Tibial nerve (tissue), 4 donors: ENCODE measurements around the gene KCTD16. TPM values are rescaled to one million over a fixed set of nuclear protein-coding genes. Genes with fewer than 3 reads are reported as not detected.

Source experiments
- DNase-seq, 2 donors: peaks; one replicate each; pipeline ENCODE4 v3.0.0-alpha.2; 2019; ENCODE audit warnings: low spot score in 2 of 2
- H3K27ac ChIP-seq, 4 donors: fragments of 200-600 bp; sonication (generic) in 3 of 4; one replicate each; pipeline ENCODE4 v1.5.1; 2017 to 2019; ENCODE audit warnings: mild to moderate bottlenecking in 1 of 4
- H3K27me3 ChIP-seq, 2 donors: fragments of 200-600 bp; sonication (generic) in 1 of 2; one replicate each; pipeline versions ENCODE4 v1.5.1 to v1.6.0; 2017 to 2019
- H3K36me3 ChIP-seq, 3 donors: fragments of 200-600 bp; sonication (generic); one replicate each; pipeline ENCODE4 v1.5.1; 2018 to 2019
- H3K4me1 ChIP-seq, 4 donors: fragments of 200-600 bp; sonication (generic) in 3 of 4; one replicate each; pipeline ENCODE4 v1.5.1; 2017 to 2019
- H3K4me3 ChIP-seq, 4 donors: fragments of 200-600 bp; sonication (generic) in 3 of 4; one replicate each; pipeline ENCODE4 v1.5.1; 2017 to 2019; ENCODE audit warnings: mild to moderate bottlenecking in 1 of 4, moderate library complexity in 1 of 4
- H3K9me3 ChIP-seq, 4 donors: fragments of 200-600 bp; sonication (generic) in 3 of 4; one replicate each; pipeline ENCODE4 v1.5.1; 2017 to 2019
- EP300 ChIP-seq, 2 donors: sonication (generic); formaldehyde crosslinking; IDR thresholded peaks; one replicate each; pipeline ENCODE4 v1.6.1; 2017; ENCODE audit warnings: antibody characterized with exemption in 2 of 2, mild to moderate bottlenecking in 1 of 2
- POLR2A ChIP-seq, 2 donors: fragments of 450-650 bp; IDR thresholded peaks; one replicate each; pipeline ENCODE4 v1.6.1; 2017; ENCODE audit warnings: antibody characterized with exemption in 2 of 2, mild to moderate bottlenecking in 2 of 2, moderate library complexity in 2 of 2
- WGBS, 2 donors: methylation state at CpG; one replicate each; pipeline ENCODE4 v1.1.5; 2018; 5-methylcytosine and 5-hydroxymethylcytosine counted together
- total RNA-seq, 4 donors: library from RNA; depleted of rRNA; stranded (reverse); fragments of >200 nt; gene quantifications; one replicate each; pipeline ENCODE4 v1.1.0, GENCODE V29; 2016
- TF ChIP-seq, protein P1 (sequence below), 5 experiments: fragments of 200-600 bp in 3 of 5; fragments of 450-650 bp in 2 of 5; sonication (generic) in 3 of 5; IDR thresholded peaks; one replicate each; pipeline ENCODE4 v1.5.1; 2016 to 2019; ENCODE audit warnings: antibody characterized with exemption in 5 of 5, mild to moderate bottlenecking in 3 of 5, moderate library complexity in 2 of 5

Gene KCTD16
- total RNA-seq, 4 donors from 2014 or later: under 0.01 to 0.44 (median 0.41) TPM

DNA sequence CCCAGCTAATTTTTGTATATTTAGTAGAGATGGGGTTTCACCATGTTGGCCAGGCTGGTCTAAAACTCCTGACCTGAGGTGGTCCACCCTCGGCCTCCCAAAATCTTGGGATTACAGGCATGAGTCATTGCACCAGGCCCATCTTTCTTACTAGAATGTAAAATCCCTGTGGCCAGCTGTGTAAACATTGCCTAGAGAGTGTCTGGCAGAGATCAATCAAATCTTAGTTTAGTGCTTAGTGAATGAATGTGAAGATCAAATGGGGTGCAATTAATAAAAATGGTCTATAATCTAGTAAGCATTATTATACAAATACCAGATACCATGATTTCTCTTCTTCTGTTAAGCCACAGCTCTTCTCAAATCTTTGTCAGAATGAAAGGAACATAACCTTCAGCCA, 289.9 kb downstream of the KCTD16 start:
- H3K4me1 ChIP-seq: no peaks in the 10 kb centered on the region
- DNase-seq: no peak
- H3K4me3 ChIP-seq: no peak overlapping the region
- TF ChIP-seq EP300 (IDR thresholded peaks at IDR 0.05) (no peak), POLR2A (IDR thresholded peaks at IDR 0.05) (no peak)
- TF ChIP-seq, protein P1, sequence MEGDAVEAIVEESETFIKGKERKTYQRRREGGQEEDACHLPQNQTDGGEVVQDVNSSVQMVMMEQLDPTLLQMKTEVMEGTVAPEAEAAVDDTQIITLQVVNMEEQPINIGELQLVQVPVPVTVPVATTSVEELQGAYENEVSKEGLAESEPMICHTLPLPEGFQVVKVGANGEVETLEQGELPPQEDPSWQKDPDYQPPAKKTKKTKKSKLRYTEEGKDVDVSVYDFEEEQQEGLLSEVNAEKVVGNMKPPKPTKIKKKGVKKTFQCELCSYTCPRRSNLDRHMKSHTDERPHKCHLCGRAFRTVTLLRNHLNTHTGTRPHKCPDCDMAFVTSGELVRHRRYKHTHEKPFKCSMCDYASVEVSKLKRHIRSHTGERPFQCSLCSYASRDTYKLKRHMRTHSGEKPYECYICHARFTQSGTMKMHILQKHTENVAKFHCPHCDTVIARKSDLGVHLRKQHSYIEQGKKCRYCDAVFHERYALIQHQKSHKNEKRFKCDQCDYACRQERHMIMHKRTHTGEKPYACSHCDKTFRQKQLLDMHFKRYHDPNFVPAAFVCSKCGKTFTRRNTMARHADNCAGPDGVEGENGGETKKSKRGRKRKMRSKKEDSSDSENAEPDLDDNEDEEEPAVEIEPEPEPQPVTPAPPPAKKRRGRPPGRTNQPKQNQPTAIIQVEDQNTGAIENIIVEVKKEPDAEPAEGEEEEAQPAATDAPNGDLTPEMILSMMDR (IDR thresholded peaks at IDR 0.05): no peak
- no peaks in the 10 kb centered on the region for H3K9me3 ChIP-seq
- H3K27me3 ChIP-seq: no peaks in the 10 kb centered on the region
- WGBS, 2 donors: 57 to 64% methylated on average over 1 of the region's 1 CpG
- H3K36me3 ChIP-seq: no peaks in the 10 kb centered on the region
- no peak overlapping the region for H3K27ac ChIP-seq

DNA sequence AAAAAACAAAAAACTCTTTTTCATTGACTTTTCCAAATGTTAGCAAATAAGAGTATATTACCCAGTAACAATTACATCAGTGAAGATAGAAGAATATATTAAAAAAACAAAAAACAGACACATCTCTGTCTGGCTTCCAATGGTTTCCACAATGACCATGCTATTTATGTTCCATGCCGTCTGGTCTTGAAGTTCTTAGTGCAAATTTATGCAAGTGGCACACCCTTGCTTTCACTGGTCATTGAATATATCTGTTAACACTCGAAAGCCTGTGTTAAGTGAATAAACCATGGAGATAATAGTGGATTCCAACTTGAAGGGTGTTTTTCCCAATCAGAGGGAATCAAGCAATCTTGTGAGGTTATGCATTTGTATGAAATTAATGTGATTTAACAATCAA, 291.9 kb downstream of the KCTD16 start:
- Histone ChIP-seq H3K27me3 (no peaks in the 10 kb centered on the region), H3K36me3 (no peaks in the 10 kb centered on the region), H3K9me3 (no peaks in the 10 kb centered on the region), H3K4me1 (peaks cover 0 to under 1% (median 0%) of the 10 kb centered on the region in 4 donors), H3K27ac (no peak overlapping the region), H3K4me3 (peak overlapping the region in 1 of 4 donors; percentile 11)
- DNase-seq: no peak
- TF ChIP-seq, protein P1 (IDR thresholded peaks at IDR 0.05): no peak
- TF ChIP-seq EP300 (IDR thresholded peaks at IDR 0.05) (no peak), POLR2A (IDR thresholded peaks at IDR 0.05) (no peak)
- WGBS, 2 donors: 65 to 71% methylated on average over 2 of the region's 2 CpGs

DNA sequence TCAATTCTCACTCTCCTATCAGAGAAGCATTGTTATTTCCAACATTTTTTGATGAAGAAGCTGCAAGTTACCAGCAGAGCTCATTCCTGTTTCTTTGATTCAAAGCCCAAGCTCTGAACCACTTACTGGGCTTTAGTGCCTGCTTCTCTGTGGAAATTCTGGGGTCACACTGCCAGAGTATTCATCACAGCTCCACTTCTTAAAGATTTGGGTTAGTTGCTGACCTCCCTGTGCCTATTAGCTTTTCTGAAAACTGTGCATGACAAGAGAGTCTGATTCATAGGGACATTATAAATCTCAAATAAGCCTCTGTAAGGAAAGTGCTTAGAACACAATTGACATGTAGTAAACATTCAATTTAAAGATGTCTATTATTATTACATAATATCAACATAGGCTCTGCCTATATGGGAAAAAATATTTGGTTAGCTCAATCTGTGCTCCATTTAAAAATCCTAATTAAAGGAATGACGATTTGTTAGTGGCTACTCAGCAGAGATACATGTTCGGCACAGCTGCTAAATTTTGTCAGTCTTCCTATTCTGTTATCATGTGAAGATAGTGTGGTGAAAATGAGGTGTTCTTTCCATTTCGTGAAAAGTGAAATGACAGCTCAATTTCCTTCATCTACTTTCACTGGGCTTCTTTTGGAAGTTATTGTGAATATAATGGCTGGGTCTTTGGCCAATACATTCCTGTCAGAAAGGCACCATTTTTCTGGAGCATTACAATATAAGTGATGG, 293.0 kb downstream of the KCTD16 start:
- Histone ChIP-seq H3K27me3 (no peaks in the 10 kb centered on the region), H3K4me3 (no peak overlapping the region), H3K4me1 (peaks cover 0 to 9% (median 0%) of the 10 kb centered on the region in 4 donors), H3K27ac (no peak overlapping the region), H3K36me3 (no peaks in the 10 kb centered on the region), H3K9me3 (no peaks in the 10 kb centered on the region)
- DNase-seq: no peak
- TF ChIP-seq, protein P1 (IDR thresholded peaks at IDR 0.05): no peak
- no peak for TF ChIP-seq EP300 (IDR thresholded peaks at IDR 0.05)
- 79 to 84% methylated on average over 3 of the region's 3 CpGs for WGBS, 2 donors

DNA sequence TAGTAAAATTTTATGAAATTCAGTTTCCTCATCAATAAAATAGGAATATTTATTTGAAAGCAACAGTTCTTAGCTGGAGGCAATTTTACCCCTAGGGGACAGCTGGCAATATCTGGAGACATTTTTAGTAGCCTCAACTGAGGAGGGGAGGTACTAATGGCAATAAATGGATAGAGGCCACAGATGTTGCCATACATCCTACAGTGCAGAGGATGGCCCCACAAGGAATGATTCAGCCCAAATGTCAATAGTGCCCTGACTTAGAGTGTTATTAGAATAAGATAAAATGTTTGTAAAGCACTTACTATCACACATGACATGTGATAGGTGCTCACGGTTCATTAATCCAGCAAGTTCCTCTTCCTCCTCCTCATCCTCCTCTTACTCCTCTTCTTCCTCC, 293.6 kb downstream of the KCTD16 start:
- 87 to 91% methylated on average over 1 of the region's 1 CpG for WGBS, 2 donors
- TF ChIP-seq, protein P1 (IDR thresholded peaks at IDR 0.05): no peak
- no peak for TF ChIP-seq POLR2A (IDR thresholded peaks at IDR 0.05)
- no peak for TF ChIP-seq EP300 (IDR thresholded peaks at IDR 0.05)
- Histone ChIP-seq H3K9me3 (no peaks in the 10 kb centered on the region), H3K4me1 (peaks cover 0 to 9% (median 0%) of the 10 kb centered on the region in 4 donors), H3K36me3 (no peaks in the 10 kb centered on the region), H3K27ac (no peak overlapping the region), H3K27me3 (no peaks in the 10 kb centered on the region), H3K4me3 (no peak overlapping the region)
- DNase-seq: no peak

DNA sequence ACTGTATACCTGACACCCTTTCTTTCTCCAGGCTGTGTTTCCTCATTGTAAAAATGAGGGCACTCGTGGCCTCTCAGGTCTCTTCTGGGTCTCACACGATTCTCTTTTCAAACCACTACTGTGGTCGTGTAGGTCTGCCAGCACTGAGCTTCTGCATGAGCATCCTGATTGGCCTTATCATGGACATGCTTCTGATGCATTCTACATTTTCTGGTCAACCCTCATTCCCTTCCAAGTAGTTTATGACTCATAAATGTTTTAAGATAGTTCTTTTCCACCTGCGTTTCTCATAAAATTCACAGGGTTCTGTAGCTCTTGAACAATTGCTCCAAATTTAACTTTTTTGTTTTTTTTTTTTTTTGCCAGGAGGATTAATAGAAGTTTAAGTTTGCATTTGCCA, 294.8 kb downstream of the KCTD16 start:
- TF ChIP-seq POLR2A (IDR thresholded peaks at IDR 0.05): no peak
- TF ChIP-seq, protein P1 (IDR thresholded peaks at IDR 0.05): no peak
- no peak for TF ChIP-seq EP300 (IDR thresholded peaks at IDR 0.05)
- WGBS, 2 donors: 79 to 85% methylated on average over 4 of the region's 4 CpGs

More for the DNA sequence above, 294.8 kb downstream of the KCTD16 start:
- Histone ChIP-seq H3K27me3 (no peaks in the 10 kb centered on the region), H3K27ac (no peak overlapping the region), H3K9me3 (no peaks in the 10 kb centered on the region), H3K4me3 (no peak overlapping the region), H3K36me3 (no peaks in the 10 kb centered on the region), H3K4me1 (peaks cover 0 to 9% (median 0%) of the 10 kb centered on the region in 4 donors)
- DNase-seq: no peak
